Gastrocnemius medialis (tissue), 4 donors: ENCODE results near the gene SNPH.
"Not testable (repeated sequence)": the region's sequence is repeated elsewhere in the genome, so short reads cannot be mapped to it uniquely, and the experiment has no call there.

ENCODE experiments used
- CTCF ChIP-seq, 5 experiments: fragments of 450-650 bp in 3 of 5; fragments of 200-600 bp in 2 of 5; sonication (generic) in 2 of 5; IDR thresholded peaks in 4 of 5; conservative IDR thresholded peaks in 1 of 5; 1 replicate in 4 of 5; 2 replicates in 1 of 5; pipeline ENCODE4 v1.5.1; 2016 to 2019; ENCODE audit warnings: antibody characterized with exemption in 5 of 5, mild to moderate bottlenecking in 3 of 5, moderate library complexity in 3 of 5
- POLR2A ChIP-seq, 2 donors: fragments of 450-650 bp; IDR thresholded peaks; one replicate each; pipeline ENCODE4 v1.6.1; 2017; ENCODE audit warnings: antibody characterized with exemption in 2 of 2, mild to moderate bottlenecking in 2 of 2, moderate library complexity in 2 of 2

- TF ChIP-seq CTCF (IDR thresholded peaks at IDR 0.05 in 4 of 5, conservative IDR thresholded peaks at IDR 0.05 in 1 of 5); POLR2A (IDR thresholded peaks at IDR 0.05): not testable (repeated sequence)
Observed at GRCh38 chr20:1216527-1217427, 49.3 kb upstream of the SNPH start.
